ENCODE measurements around the gene TBC1D2. TPM values are rescaled to one million over a fixed set of nuclear protein-coding genes. Genes with fewer than 3 reads are reported as not detected.
"Not testable (repeated sequence)": the region's sequence is repeated elsewhere in the genome, so short reads cannot be mapped to it uniquely, and the experiment has no call there.

Gene TBC1D2
- total RNA-seq, 3 donors from 2014 or later (not counting 1 experiment from before 2014, with no cell fraction given): 5.0 to 8.9 (median 7.0) TPM

DNA sequence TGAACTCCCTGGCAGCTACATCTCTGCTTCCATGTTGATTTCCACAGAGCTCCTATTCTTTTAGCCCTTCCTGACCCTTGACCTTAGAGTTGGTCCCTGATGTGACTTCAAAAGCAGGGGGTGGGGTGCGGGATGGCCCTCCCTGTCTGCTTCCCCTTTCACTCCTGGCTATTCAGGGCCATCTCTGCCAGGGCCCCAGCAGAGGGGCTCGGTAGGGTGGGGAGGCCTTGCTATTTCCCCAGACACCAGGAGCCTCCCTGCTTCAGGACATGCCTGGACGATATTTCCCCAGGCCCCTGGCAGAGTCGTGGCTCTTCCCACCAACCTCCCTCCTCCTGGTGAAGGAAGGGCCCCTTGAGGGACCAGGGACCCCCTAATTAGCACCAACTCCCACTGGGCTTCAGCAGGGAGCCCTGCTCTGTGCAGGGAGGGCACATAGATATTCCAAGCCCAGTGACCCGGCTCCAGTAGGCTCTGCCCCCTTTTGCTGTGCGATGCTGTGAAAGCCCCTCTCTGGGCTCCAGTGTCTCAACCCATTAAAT is 80.3 kb downstream of the TBC1D2 start:
- Mint-ChIP-seq H3K27ac (no peak overlapping the region), H3K4me3 (no peak overlapping the region), H3K27me3 (ENCODE audit: low read depth in 2 of 2) (no peaks in the 10 kb centered on the region), H3K36me3 (no peaks in the 10 kb centered on the region), H3K9me3 (no peaks in the 10 kb centered on the region), H3K4me1 (no peaks in the 10 kb centered on the region)
- peaks cover 1% of the 10 kb centered on the region for H3K4me1 ChIP-seq (ENCODE audit: control insufficient read depth, insufficient read depth, low read length)
- no peak overlapping the region for H3K4me3 ChIP-seq (ENCODE audit: low read length)
- no peaks in the 10 kb centered on the region for H3K27me3 ChIP-seq (ENCODE audit: control insufficient read depth, insufficient read depth, low read length)
- no peak for ATAC-seq
- no peak overlapping the region for H3K27ac ChIP-seq (ENCODE audit: low read length)
- no peak for DNase-seq
- 91% methylated on average over 6 of the region's 6 CpGs for WGBS (ENCODE audit: insufficient coverage)
- H3K36me3 ChIP-seq (ENCODE audit: control insufficient read depth, insufficient read depth, low read length): no peaks in the 10 kb centered on the region
- no peaks in the 10 kb centered on the region for H3K9me3 ChIP-seq (ENCODE audit: control insufficient read depth, insufficient read depth, low read length)
- intact Hi-C loops (cut with micrococcal nuclease): no loop called here
- no peak for TF ChIP-seq CTCF (IDR thresholded peaks at IDR 0.05)

- H3K36me3 ChIP-seq (ENCODE audit: control insufficient read depth, insufficient read depth, low read length); intact Hi-C loops (cut with micrococcal nuclease); H3K9me3 ChIP-seq (ENCODE audit: control insufficient read depth, insufficient read depth, low read length); H3K4me1 ChIP-seq (ENCODE audit: control insufficient read depth, insufficient read depth, low read length); ATAC-seq; H3K27me3 ChIP-seq (ENCODE audit: control insufficient read depth, insufficient read depth, low read length); DNase-seq; H3K27ac ChIP-seq (ENCODE audit: low read length); H3K27ac Mint-ChIP-seq; H3K4me3 ChIP-seq (ENCODE audit: low read length); H3K36me3 Mint-ChIP-seq; H3K4me3 Mint-ChIP-seq; H3K4me1 Mint-ChIP-seq; H3K9me3 Mint-ChIP-seq; H3K27me3 Mint-ChIP-seq (ENCODE audit: low read depth in 2 of 2): not testable (repeated sequence)
- 87% methylated on average over 4 of the region's 5 CpGs for WGBS (ENCODE audit: insufficient coverage)
Measured at GRCh38 chr9:98174502-98174918, 80.9 kb downstream of the TBC1D2 start.

- H3K27ac ChIP-seq (ENCODE audit: low read length): no peak overlapping the region
- H3K4me1 Mint-ChIP-seq: peaks cover 0 to 7% of the 10 kb centered on the region in 2 donors
- no peak for ATAC-seq
- H3K4me3 ChIP-seq (ENCODE audit: low read length): no peak overlapping the region
- peaks cover 19% of the 10 kb centered on the region for H3K4me1 ChIP-seq (ENCODE audit: control insufficient read depth, insufficient read depth, low read length)
- no peak for DNase-seq
- no peaks in the 10 kb centered on the region for H3K27me3 Mint-ChIP-seq (ENCODE audit: low read depth in 2 of 2)
- no peak for TF ChIP-seq CTCF (IDR thresholded peaks at IDR 0.05)
- no peak overlapping the region for H3K4me3 Mint-ChIP-seq
- H3K27me3 ChIP-seq (ENCODE audit: control insufficient read depth, insufficient read depth, low read length): no peaks in the 10 kb centered on the region
- H3K9me3 Mint-ChIP-seq: no peaks in the 10 kb centered on the region
- H3K9me3 ChIP-seq (ENCODE audit: control insufficient read depth, insufficient read depth, low read length): no peaks in the 10 kb centered on the region
- intact Hi-C loops (cut with micrococcal nuclease): no loop called here
- no peaks in the 10 kb centered on the region for H3K36me3 ChIP-seq (ENCODE audit: control insufficient read depth, insufficient read depth, low read length)
- H3K27ac Mint-ChIP-seq: no peak overlapping the region
- 96% methylated on average over 16 of the region's 16 CpGs for WGBS (ENCODE audit: insufficient coverage)
- no peaks in the 10 kb centered on the region for H3K36me3 Mint-ChIP-seq
Measured at GRCh38 chr9:98173181-98173580, 82.3 kb downstream of the TBC1D2 start.

DNA sequence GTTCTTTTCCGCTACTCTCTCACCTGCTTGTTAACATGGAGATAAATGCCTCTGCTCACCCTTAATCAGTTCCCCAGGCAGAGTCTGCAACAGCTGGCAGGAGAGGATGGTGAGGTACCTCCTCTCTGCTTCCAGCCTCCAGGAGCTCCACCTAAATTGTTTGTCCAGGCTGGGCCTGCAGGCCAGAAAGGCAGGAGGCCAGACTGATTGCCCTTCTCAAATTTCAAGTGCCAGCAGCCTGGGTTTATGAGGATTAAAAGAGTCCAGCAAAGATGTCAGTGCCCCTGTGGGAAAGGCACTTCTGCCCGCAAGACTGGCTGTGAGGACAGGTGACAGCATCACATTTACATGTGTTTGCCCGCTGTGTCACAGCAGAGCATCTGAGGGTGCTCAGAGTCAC is 82.8 kb downstream of the TBC1D2 start:
- Mint-ChIP-seq H3K36me3 (no peaks in the 10 kb centered on the region), H3K4me1 (peaks cover 0 to 7% of the 10 kb centered on the region in 2 donors), H3K9me3 (no peaks in the 10 kb centered on the region), H3K4me3 (no peak overlapping the region), H3K27me3 (ENCODE audit: low read depth in 2 of 2) (no peaks in the 10 kb centered on the region), H3K27ac (no peak overlapping the region)
- Histone ChIP-seq H3K4me3 (ENCODE audit: low read length) (no peak overlapping the region), H3K9me3 (ENCODE audit: control insufficient read depth, insufficient read depth, low read length) (no peaks in the 10 kb centered on the region), H3K27ac (ENCODE audit: low read length) (no peak overlapping the region), H3K27me3 (ENCODE audit: control insufficient read depth, insufficient read depth, low read length) (no peaks in the 10 kb centered on the region), H3K4me1 (ENCODE audit: control insufficient read depth, insufficient read depth, low read length) (peaks cover 19% of the 10 kb centered on the region), H3K36me3 (ENCODE audit: control insufficient read depth, insufficient read depth, low read length) (no peaks in the 10 kb centered on the region)
- no peak for DNase-seq
- TF ChIP-seq CTCF (IDR thresholded peaks at IDR 0.05): no peak
- WGBS (ENCODE audit: insufficient coverage): 95% methylated on average over 3 of the region's 3 CpGs
- intact Hi-C loops (cut with micrococcal nuclease): no loop called here
- ATAC-seq: no peak
